H1 (cell line): ENCODE measurements around the gene BCAS1. TPM values are rescaled to one million over a fixed set of nuclear protein-coding genes. Genes with fewer than 3 reads are reported as not detected.

ENCODE experiments used
- ASH2L ChIP-seq: fragments of 200-600, 300-600 bp; sonication (generic); IDR thresholded peaks from one replicate; pipeline ENCODE4 v1.7.1; 2017; ENCODE audit warnings: low read length
- BACH1 ChIP-seq: IDR thresholded peaks from 2 replicates; pipeline ENCODE4 v1.6.1; 2012; ENCODE audit warnings: low read length, improper control_type of control experiment
- MAFK ChIP-seq: IDR thresholded peaks from 2 replicates; pipeline ENCODE4 v1.6.1; 2012; ENCODE audit warnings: low read depth, mild to moderate bottlenecking, improper control_type of control experiment, low read length
- NANOG ChIP-seq: IDR thresholded peaks from 2 replicates; pipeline ENCODE4 v1.6.1; 2011; ENCODE audit warnings: low read length, low read depth, mild to moderate bottlenecking, inconsistent platforms; ENCODE audit not compliant: insufficient read depth, poor library complexity, severe bottlenecking
- RAD21 ChIP-seq, 2 experiments: IDR thresholded peaks in 1 of 2; conservative IDR thresholded peaks in 1 of 2; 2 replicates each; pipeline ENCODE4 v1.6.1; 2011; ENCODE audit warnings: low read depth in 2 of 2, low read length in 2 of 2, improper control_type of control experiment in 1 of 2, inconsistent platforms in 1 of 2, mild to moderate bottlenecking in 1 of 2, moderate library complexity in 1 of 2
- SIRT6 ChIP-seq: IDR thresholded peaks from one replicate; pipeline ENCODE4 v1.7.1; 2012; ENCODE audit warnings: low read length, inconsistent platforms
- polyA plus RNA-seq, 7 experiments: library from polyadenylated mRNA; depleted of rRNA in 3 of 7; stranded (reverse) in 5 of 7; unstranded in 2 of 7; fragments of >200 nt in 5 of 7; fragments of 200-250 nt in 2 of 7; gene quantifications; 1 replicate in 5 of 7; 2 replicates in 1 of 7; 4 replicates in 1 of 7; pipeline versions ENCODE4 v1.2.1 to v1.2.3, GENCODE V29; 2011 to 2013; ENCODE audit warnings: missing spikeins in 2 of 7, mixed read lengths in 2 of 7
- total RNA-seq: library from RNA; stranded (reverse); fragmentation: NEBNext Ultra II Directional; extraction: Animal tissue kit (Norgen Biotek cat#: 25700); gene quantifications from 2 replicates; pipeline ENCODE4 v1.2.1, GENCODE V29; 2021

The BCAS1 gene
- total and polyA plus RNA-seq, 2 of the 8 experiments (the other 6 are each of a cell fraction or from before 2014, with no cell fraction given), result 0.06 to 0.19 TPM

DNA sequence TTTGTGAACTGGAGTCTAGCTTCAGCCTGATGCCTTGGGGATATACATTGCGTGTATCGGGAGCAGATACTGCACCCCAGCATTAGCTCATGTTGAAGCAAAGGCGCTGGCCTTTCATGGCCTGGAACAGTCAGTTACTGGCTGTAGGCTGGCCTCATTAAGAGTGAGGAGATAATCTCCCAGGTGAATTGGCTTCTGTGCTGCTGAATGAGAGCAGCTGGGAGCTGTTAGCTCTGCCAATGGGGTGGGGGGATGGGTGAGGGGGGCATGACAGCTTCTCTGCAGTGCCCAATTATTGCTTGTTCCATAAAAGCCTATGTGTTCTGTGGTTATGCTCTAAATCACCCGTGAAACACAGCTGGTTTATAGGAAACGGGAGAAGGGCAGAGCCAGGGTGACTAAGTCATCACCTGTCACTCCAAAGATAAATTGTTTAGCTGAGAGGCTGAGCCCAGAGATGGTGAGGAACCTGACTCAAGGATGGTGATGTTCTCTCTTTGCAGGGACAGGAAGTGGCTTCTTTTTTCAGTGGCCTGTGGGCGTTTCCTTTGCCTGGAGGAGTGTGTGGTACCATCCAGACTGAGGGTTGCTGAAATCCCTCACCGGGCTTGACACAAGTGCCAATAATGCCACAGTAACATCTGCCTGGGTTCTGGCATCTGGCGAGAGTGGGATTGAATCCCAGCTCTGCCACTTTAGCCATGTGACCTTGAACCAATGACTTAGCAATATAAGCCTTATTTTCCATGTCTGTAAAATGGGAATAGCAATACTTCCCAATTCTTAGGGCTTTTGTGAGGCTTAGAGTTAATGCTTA, 170.8 kb downstream of the BCAS1 start (continued):
- TF ChIP-seq RAD21 (IDR thresholded peaks at IDR 0.05 in 1 of 2, conservative IDR thresholded peaks at IDR 0.05 in 1 of 2; ENCODE audit: low read depth in 2 of 2, low read length in 2 of 2) (no peak), SIRT6 (no peak), ASH2L (no peak), MAFK (no peak), BACH1 (no peak), NANOG (no peak)
- TF ChIP-seq, all 59 proteins: peak for 0
